ENCODE measurements around the gene ANKHD1.
"Not testable (repeated sequence)": the region's sequence is repeated elsewhere in the genome, so short reads cannot be mapped to it uniquely, and the experiment has no call there.

ANKHD1 gene

DNA sequence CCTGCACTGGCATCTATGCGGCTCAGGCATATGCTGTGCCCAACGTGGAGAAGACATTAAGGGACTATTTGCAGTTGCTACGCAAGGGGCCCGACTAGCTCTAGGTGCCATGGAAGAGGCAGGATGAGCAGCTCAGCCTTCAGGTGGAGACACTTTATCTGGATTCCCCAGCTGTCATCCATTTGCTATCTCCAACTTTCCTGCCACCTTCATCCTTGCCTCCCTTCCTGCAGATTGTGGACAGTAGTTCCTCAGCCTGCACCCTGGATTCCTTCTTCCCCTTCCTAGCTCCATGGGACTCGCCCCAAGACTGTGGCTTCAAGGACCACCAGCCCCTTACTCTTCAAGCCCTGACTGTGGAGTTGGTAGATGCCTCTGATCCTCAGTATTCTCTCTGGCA lies 165.0 kb downstream of the ANKHD1 start:
- no peak for DNase-seq

DNA sequence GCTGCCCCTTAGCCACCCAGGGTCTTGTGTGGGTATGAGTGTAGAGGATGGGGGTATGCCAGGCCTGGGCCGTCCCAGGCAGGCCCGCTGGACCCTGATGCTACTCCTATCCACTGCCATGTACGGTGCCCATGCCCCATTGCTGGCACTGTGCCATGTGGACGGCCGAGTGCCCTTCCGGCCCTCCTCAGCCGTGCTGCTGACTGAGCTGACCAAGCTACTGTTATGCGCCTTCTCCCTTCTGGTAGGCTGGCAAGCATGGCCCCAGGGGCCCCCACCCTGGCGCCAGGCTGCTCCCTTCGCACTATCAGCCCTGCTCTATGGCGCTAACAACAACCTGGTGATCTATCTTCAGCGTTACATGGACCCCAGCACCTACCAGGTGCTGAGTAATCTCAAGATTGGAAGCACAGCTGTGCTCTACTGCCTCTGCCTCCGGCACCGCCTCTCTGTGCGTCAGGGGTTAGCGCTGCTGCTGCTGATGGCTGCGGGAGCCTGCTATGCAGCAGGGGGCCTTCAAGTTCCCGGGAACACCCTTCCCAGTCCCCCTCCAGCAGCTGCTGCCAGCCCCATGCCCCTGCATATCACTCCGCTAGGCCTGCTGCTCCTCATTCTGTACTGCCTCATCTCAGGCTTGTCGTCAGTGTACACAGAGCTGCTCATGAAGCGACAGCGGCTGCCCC lies 165.6 kb downstream of the ANKHD1 start:
- no peak for DNase-seq

DNA sequence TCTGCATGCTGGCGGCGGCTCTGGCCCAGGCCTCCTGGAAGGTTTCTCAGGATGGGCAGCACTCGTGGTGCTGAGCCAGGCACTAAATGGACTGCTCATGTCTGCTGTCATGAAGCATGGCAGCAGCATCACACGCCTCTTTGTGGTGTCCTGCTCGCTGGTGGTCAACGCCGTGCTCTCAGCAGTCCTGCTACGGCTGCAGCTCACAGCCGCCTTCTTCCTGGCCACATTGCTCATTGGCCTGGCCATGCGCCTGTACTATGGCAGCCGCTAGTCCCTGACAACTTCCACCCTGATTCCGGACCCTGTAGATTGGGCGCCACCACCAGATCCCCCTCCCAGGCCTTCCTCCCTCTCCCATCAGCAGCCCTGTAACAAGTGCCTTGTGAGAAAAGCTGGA lies 166.2 kb downstream of the ANKHD1 start:
- no peak for DNase-seq

DNA sequence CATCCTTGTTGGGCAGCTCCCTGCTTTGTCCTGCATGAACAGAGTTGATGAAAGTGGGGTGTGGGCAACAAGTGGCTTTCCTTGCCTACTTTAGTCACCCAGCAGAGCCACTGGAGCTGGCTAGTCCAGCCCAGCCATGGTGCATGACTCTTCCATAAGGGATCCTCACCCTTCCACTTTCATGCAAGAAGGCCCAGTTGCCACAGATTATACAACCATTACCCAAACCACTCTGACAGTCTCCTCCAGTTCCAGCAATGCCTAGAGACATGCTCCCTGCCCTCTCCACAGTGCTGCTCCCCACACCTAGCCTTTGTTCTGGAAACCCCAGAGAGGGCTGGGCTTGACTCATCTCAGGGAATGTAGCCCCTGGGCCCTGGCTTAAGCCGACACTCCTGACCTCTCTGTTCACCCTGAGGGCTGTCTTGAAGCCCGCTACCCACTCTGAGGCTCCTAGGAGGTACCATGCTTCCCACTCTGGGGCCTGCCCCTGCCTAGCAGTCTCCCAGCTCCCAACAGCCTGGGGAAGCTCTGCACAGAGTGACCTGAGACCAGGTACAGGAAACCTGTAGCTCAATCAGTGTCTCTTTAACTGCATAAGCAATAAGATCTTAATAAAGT lies 166.9 kb downstream of the ANKHD1 start:
- DNase-seq = no peak

DNA sequence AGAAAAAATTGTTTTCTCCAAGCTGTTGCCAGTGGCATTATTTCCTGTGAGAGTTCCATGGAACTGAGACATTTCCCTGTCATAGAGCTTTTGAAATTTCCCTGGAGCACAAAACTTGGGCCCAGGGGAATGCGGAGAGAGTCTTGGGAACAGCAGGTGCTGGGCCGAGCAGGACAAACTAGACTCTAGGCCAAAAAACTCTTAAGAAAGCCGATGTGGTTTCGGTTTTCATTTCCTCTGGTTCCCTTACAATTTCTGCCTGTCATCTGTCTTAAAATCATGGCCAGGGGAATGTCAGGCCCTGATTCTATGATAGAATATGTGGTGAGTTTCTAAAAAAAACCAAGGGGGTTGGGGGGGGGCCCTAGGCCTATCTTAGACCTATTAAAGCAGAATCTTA lies 167.6 kb downstream of the ANKHD1 start:
- DNase-seq = no peak

DNA sequence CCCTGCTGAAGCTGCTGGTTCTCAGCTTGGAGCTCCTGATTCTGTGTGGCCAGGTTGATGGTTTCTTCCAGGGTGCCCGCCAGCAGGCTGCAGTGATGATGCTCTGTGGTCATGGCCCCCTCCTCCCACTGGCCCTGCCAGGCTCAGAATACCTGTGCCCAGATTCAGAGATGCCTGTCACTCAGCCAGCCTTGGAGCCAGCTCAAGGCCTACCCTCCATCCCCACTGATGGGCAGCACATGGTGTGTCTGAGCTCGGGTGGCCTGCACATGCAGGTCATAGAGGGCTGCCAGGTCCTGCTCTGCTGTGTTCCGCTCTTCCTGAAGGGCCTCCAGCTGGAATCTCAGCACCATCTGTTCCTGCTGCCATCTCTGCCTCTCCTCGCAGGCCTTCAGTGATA lies 168.4 kb downstream of the ANKHD1 start:
- DNase-seq = no peak

DNA sequence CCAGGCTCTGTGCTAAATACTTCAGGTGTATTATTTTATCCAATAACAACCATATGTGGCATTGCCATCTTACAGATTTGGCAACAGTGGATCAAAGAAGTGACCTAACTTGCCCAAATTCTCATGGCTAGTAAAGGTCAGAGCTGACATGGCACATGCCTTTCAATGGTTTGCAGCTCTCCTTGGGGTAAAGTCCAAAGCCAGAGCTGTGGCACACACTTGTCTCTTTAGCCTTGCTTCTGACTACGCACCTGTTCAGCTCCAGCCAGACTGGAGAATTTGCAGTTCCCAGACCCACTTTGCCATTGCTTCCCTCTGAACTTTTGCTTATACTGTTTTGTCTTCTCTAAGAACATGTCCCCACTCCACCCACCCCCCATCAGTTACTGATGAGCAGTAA lies 168.9 kb downstream of the ANKHD1 start:
- DNase-seq = no peak

DNA sequence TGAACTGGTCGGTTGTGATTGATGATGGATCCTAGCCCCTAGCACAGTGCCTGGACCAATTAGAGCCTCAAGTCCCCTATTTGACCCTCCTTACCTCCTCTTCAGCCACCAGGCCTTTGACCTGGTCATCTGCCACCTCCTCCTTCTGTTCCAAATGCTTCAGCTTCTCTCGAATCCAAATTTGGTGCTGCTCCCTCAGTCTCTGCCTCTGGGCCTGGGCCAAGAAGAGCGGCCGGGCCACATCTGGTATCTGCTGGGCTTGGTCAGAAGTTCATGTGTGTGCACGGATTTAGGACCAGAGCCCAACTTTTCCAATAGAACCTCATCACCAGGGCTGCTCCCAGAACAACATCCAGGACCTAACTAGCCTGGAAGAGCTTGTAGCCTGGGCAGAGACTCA lies 169.5 kb downstream of the ANKHD1 start:
- no peak for DNase-seq

DNA sequence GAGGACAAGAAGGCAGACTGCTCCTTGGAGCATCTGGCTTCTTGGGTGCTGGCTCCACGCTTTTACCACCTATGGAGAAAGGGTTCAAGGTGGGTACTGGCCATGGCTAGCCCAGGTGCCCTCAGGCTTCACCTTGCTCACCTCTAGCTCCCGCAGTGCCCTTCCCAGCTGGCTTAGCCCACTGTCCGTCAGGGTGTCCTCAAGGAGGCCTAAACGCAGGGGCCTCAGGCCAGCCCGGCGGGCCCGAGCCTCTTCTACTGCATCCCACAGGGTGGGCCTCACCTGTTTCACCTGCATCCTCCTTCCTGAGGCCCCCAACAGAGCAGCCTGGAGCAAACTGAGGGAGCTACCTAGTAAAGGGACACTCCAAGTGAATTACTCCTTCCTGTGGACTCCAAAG lies 172.1 kb downstream of the ANKHD1 start:
- DNase-seq = no peak

DNA sequence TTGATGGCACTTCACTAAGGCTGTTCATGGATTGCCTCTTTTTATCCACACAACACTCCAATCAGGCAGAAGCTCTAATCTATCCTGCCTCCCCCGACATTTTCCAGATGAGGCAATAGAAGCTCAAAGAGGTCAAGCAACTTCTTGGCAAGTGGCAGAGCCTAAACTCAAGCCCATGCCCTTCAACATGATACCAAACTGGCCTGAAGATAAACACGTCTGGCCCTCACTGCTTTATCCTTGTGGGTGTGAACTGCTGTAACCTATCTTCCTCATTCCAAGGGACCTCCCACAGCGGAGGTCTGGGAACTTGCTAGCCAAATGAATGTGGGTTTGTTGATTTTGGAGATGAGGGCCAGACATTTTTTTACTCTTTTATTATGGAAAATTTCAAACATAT lies 172.5 kb downstream of the ANKHD1 start:
- DNase-seq = no peak

DNA sequence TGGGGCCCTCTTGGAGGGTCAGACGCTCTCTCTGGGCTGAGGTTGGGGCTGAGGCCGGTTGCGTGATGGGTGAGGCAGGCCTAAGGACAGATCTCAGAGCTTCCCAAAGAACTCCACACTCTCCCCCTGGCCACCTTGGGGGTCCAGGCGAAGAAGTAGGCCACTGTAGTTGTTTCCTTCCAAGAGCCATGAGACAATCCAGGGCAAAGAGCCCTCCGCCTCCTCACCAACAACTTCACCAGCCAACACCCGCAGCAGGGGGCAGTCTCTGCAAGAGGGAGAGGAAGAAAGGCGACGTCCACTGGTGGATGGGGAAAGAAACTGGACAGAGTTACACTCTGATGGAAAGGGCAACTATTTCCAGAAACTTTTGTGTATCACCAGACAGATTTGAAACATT lies 173.7 kb downstream of the ANKHD1 start:
- DNase-seq = no peak

DNA sequence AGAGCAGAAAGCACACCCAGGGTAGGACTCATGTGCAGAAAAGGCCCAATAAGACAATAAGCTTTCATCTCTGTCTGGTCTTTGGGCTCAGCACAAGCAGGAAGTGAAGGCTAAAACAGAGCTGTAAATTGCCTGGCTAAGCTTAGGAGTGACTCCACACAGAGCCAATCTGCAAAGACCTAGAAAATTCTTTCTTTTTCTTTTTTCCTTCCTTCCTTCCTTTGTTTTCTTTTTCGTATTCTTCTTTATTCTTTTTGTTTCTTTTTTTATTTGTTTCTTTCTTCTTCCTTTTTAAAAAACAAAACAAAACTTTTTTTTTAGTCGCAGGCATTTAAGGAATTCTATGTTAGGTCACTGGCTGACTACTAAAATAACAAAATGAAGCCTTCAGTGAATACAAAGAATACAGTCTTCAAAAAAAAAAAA lies 175.2 kb downstream of the ANKHD1 start:
- no peak for DNase-seq

DNA sequence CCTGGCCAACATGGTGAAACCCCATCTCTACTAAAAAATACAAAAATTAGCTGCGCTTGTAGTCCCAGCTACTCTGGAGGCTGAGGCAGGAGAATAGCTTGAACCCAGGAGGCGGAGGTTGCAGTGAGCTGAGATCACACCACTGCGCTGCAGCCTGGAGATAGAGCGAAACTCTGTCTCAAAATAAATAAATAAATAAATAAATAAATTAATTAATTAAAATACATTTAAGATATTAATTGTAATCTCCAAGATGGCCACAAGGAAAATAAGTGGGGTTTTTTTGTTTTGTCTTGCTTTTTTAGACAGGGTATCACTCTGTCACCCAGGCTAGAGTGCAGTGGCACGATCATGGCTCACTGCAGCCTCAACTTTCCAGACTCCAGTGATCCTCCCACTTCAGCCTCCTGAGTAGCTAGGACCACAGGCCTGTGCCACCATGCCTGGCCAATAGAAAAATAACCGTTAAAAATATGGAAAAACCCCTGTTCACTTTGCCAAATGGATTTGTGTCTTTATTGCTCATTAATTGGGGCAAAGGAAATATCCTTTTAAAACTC lies 177.6 kb downstream of the ANKHD1 start:
- not testable (repeated sequence) for DNase-seq

DNA sequence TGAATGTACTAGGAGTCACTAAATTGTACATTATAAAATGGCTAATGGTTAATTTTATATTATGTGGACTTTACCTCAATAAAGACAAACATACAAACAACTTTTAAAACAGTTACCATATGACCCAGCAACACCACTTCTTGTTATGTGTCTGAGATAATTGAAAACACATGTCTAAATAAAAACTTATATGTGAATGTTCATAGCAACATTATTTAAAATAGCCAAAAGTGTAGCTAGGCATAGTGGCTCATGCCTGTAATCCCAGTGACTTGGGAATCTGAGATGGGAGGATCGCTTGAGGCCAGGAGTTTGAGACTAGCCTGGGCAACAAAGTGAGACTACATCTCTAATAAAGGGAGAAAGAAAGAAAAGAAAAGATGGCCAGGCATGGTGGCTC lies 185.9 kb downstream of the ANKHD1 start:
- DNase-seq = no peak

DNA sequence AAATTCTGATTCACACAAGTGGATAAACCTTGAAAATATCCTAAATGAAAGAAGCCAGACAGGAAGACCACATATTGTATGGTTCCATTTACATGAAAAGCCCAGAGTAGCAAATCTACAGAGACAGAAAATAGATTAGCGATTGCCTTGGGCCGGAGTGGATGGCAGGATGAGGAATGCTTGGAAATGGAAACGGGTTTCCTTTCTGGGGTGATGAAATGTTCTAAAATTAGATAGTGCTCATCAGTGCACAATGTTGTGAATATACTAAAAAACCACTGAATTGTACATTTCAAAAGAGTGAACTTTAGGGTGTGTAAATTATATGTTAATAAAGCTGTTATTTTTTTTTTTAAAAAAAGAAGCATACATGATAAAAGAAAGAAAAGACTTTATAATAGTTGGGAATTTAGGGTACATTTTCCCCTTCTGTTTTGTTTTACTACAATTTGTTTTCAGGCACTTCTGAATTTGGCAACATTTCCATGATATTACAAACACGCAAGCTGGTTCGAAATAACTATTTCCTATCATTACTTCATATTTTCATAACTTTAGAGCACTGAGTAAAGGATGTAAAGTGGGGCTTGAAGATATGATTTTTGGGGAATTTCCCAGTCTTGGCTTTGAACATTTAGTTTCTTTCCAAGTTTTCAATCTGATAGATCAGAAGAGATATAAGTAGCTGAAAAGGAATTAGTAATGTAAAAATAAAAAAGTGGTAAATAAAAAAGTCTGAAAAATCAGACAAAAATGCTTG lies 186.9 kb downstream of the ANKHD1 start:
- no peak for DNase-seq
